Measurements from ENCODE around the gene DYRK1A.

GRCh38 chr21:37562920-37563640 lies 196.5 kb downstream of the DYRK1A start:
- TF ChIP-seq, protein P1, sequence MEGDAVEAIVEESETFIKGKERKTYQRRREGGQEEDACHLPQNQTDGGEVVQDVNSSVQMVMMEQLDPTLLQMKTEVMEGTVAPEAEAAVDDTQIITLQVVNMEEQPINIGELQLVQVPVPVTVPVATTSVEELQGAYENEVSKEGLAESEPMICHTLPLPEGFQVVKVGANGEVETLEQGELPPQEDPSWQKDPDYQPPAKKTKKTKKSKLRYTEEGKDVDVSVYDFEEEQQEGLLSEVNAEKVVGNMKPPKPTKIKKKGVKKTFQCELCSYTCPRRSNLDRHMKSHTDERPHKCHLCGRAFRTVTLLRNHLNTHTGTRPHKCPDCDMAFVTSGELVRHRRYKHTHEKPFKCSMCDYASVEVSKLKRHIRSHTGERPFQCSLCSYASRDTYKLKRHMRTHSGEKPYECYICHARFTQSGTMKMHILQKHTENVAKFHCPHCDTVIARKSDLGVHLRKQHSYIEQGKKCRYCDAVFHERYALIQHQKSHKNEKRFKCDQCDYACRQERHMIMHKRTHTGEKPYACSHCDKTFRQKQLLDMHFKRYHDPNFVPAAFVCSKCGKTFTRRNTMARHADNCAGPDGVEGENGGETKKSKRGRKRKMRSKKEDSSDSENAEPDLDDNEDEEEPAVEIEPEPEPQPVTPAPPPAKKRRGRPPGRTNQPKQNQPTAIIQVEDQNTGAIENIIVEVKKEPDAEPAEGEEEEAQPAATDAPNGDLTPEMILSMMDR (optimal IDR thresholded peaks at IDR 0.05 in 1 of 3, IDR thresholded peaks at IDR 0.05 in 1 of 3, conservative IDR thresholded peaks at IDR 0.05 in 1 of 3; ENCODE audit: extremely low read depth in 1 of 3, insufficient read depth in 2 of 3, low read length in 3 of 3), result no peak
- TF ChIP-seq EZH2 (IDR thresholded peaks at IDR 0.05; ENCODE audit: low read length), result no peak
